Thymus (tissue), 14 donors: ENCODE results near the gene ZNF436. TPM values are rescaled to one million over a fixed set of nuclear protein-coding genes. Genes with fewer than 3 reads are reported as not detected.

Source experiments
- DNase-seq, 9 donors: peaks; one replicate each; pipeline ENCODE4 v3.0.0-alpha.2; 2013; ENCODE audit warnings: low spot score in 9 of 9, low read depth in 6 of 9, missing footprints in 1 of 9
- H3K27ac ChIP-seq, 2 donors: one replicate each; pipeline ENCODE4 v1.5.1; 2013; ENCODE audit warnings: control low read depth in 1 of 2, low read depth in 1 of 2, low read length in 1 of 2, mild to moderate bottlenecking in 1 of 2, moderate library complexity in 1 of 2
- H3K27me3 ChIP-seq, 2 donors: one replicate each; pipeline ENCODE4 v1.5.1; 2013; ENCODE audit warnings: low read length in 1 of 2; ENCODE audit not compliant: control insufficient read depth in 2 of 2, insufficient read depth in 1 of 2
- H3K36me3 ChIP-seq, 2 donors: one replicate each; pipeline ENCODE4 v1.5.1; 2013; ENCODE audit warnings: low read length in 1 of 2, mild to moderate bottlenecking in 1 of 2, moderate library complexity in 1 of 2; ENCODE audit not compliant: control insufficient read depth in 2 of 2, insufficient read depth in 2 of 2
- H3K4me1 ChIP-seq, 2 donors: one replicate each; pipeline ENCODE4 v1.5.1; 2013; ENCODE audit warnings: low read length in 2 of 2; ENCODE audit not compliant: control insufficient read depth in 2 of 2, insufficient read depth in 2 of 2
- H3K4me3 ChIP-seq, 2 donors: one replicate each; pipeline ENCODE4 v1.5.1; 2013; ENCODE audit warnings: low read length in 2 of 2, control low read depth in 1 of 2, mild to moderate bottlenecking in 1 of 2
- H3K9me3 ChIP-seq, 2 donors: one replicate each; pipeline ENCODE4 v1.5.1; 2013; ENCODE audit warnings: low read length in 1 of 2, mild to moderate bottlenecking in 1 of 2; ENCODE audit not compliant: control insufficient read depth in 2 of 2, insufficient read depth in 1 of 2
- WGBS: extraction: QIAGEN DNeasy Blood & Tissue Kit; methylation state at CpG from one replicate; pipeline ENCODE4 v1.1.7; 2013; 5-methylcytosine and 5-hydroxymethylcytosine counted together
- long read RNA-seq, 10 donors: transcript quantifications; one replicate each; lab custom pipeline, GENCODE V29; 2026
- polyA plus RNA-seq: library from polyadenylated mRNA; stranded (reverse); fragments of 200-250 nt; gene quantifications from one replicate; pipeline ENCODE4 v1.2.3, GENCODE V29; 2013
- total RNA-seq: library from RNA; stranded (reverse); fragments of 120-200 nt; gene quantifications from one replicate; pipeline ENCODE4 v1.2.4, GENCODE V29; 2013
- donor health status: healthy.

Gene ZNF436
- total RNA-seq (11.4 TPM), polyA plus RNA-seq (6.6 TPM)
- long read RNA-seq, donor 1, result 0 reads
- long read RNA-seq, donor 2, full-length matches to known transcripts, result 3 of 3 reads
- long read RNA-seq, donor 2, partial matches to known transcripts, result 0 of 3 reads
- long read RNA-seq, donor 2, other reads (novel, unspliced or antisense), result 0 of 3 reads
- long read RNA-seq, donor 3, full-length matches to known transcripts, result 2 of 2 reads
- long read RNA-seq, donor 3, partial matches to known transcripts, result 0 of 2 reads
- long read RNA-seq, donor 3, other reads (novel, unspliced or antisense), result 0 of 2 reads
- long read RNA-seq, donor 4, result 0 reads
- long read RNA-seq, donor 5, full-length matches to known transcripts, result 5 of 5 reads
- long read RNA-seq, donor 5, partial matches to known transcripts, result 0 of 5 reads
- long read RNA-seq, donor 5, other reads (novel, unspliced or antisense), result 0 of 5 reads
- long read RNA-seq, donor 6, full-length matches to known transcripts, result 4 of 4 reads
- long read RNA-seq, donor 6, partial matches to known transcripts, result 0 of 4 reads
- long read RNA-seq, donor 6, other reads (novel, unspliced or antisense), result 0 of 4 reads
- long read RNA-seq, donor 7, partial matches to known transcripts, result 0 of 1 reads
- long read RNA-seq, donor 7, other reads (novel, unspliced or antisense), result 0 of 1 reads
- long read RNA-seq, donor 8, full-length matches to known transcripts, result 4 of 4 reads
- long read RNA-seq, donor 8, partial matches to known transcripts, result 0 of 4 reads
- long read RNA-seq, donor 8, other reads (novel, unspliced or antisense), result 0 of 4 reads
- long read RNA-seq, donor 9, full-length matches to known transcripts, result 2 of 2 reads
- long read RNA-seq, donor 9, partial matches to known transcripts, result 0 of 2 reads
- long read RNA-seq, donor 9, other reads (novel, unspliced or antisense), result 0 of 2 reads
- long read RNA-seq, donor 10, partial matches to known transcripts, result 0 of 1 reads
- long read RNA-seq, donor 10, other reads (novel, unspliced or antisense), result 0 of 1 reads

DNA sequence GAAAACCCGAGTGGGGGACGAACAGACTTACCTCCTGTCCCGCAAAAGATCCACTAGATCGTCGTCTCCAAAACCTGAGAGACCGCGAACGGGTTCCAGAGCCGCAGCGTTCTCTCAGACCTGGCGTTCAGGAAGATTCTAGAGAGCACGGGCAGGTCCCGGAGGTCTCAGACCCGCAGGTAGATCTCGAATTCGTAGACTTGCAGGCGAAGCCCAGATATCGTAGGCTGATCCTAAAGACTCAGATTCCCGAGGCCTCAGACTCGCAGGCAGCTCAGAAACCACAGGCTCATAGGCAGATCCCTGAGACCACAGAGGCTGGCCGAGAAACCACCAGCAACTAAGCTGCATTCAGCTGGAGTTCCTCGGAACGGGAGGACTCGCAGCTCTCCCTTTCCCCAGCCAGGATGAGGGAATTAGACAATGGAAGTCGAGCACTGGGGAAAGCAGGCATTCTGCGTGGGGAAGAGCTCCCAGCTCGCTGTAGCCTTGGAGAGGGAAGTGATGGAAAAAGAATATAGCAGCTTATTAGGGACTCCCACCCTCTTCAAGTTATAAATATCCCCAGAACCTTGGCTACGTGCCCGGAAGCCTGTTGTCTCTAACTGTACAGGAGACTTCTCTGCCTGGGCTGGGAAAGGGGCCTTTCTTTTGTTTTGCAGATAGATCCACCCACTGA, at the start of gene ZNF436:
ZNF436 (minus strand) TSS at position 502 of the 679 bp plus-strand sequence. CDS start 1,831 bp downstream, outside the sequence.
- peaks cover 13 to 31% of the 10 kb centered on the region in 2 donors for H3K4me1 ChIP-seq
- DNase-seq, result peak in 8 of 9 donors; percentile 24 to 66 (median 32)
- WGBS, result under 1% methylated on average over 29 of the region's 29 CpGs

DNA sequence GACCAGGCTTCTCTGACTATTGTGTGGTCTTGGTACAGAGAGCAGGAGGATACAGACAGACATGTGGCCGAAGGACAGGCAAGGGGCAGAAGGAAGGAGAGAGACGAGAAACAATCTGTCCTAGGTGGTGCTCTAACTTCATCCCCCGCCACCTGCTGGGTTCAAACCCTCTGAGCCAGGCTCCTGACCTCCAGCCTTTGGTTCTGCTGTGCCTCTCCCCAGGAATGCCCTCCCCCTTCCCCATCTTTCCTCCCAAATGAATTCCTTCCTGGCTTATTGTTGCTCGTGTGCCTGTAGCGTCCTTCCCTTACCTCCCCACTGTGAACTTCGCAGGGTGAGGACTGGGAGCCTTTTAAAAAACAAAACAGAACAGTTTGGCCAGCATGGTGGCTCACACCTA, 49.5 kb upstream of the ZNF436 start:
- no peak for DNase-seq
- peaks cover 17 to 19% of the 10 kb centered on the region in 2 donors for H3K4me1 ChIP-seq

More for the DNA sequence above, at the start of gene ZNF436:
- H3K27me3 ChIP-seq, result no peaks in the 10 kb centered on the region
- H3K9me3 ChIP-seq, result peaks cover 0 to 13% of the 10 kb centered on the region in 2 donors
- H3K4me3 ChIP-seq, result peak within 1 kb of the TSS; percentile 64 to 95
- peaks cover 0 to 8% of the 10 kb centered on the region in 2 donors for H3K36me3 ChIP-seq
- H3K27ac ChIP-seq, result peak within 1 kb of the TSS; percentile 94 to 100

DNA sequence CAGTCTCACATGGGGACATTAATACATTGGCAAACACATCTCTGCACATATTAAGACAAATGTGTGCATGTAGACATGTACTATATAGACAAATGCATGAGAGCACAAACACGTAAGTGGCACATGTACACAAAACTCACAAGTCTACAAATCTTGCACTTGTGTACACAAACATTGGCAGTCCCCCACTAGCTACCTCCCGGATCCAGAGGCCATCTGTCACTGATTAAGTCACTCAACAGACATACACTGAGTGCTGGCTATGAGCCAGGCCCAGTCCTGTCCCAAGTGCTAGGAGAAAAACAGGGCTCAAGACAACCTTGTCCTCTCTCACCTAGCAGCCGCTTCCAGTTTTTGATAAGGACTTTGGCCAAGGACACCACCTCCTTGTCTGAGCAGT, 47.9 kb upstream of the ZNF436 start:
- DNase-seq, result no peak
- H3K4me1 ChIP-seq, result peaks cover 7 to 8% of the 10 kb centered on the region in 2 donors
- H3K9me3 ChIP-seq, result no peaks in the 10 kb centered on the region
- WGBS, result 95% methylated on average over 3 of the region's 3 CpGs
- peaks cover 0 to 16% of the 10 kb centered on the region in 2 donors for H3K27me3 ChIP-seq
- no peak overlapping the region for H3K4me3 ChIP-seq
- no peaks in the 10 kb centered on the region for H3K36me3 ChIP-seq
- H3K27ac ChIP-seq, result no peak overlapping the region

More for the DNA sequence above, 49.5 kb upstream of the ZNF436 start:
- H3K27me3 ChIP-seq, result peaks cover 10 to 33% of the 10 kb centered on the region in 2 donors
- H3K27ac ChIP-seq, result no peak overlapping the region
- 95% methylated on average over 6 of the region's 6 CpGs for WGBS
- no peaks in the 10 kb centered on the region for H3K36me3 ChIP-seq
- H3K4me3 ChIP-seq, result no peak overlapping the region
- no peaks in the 10 kb centered on the region for H3K9me3 ChIP-seq

DNA sequence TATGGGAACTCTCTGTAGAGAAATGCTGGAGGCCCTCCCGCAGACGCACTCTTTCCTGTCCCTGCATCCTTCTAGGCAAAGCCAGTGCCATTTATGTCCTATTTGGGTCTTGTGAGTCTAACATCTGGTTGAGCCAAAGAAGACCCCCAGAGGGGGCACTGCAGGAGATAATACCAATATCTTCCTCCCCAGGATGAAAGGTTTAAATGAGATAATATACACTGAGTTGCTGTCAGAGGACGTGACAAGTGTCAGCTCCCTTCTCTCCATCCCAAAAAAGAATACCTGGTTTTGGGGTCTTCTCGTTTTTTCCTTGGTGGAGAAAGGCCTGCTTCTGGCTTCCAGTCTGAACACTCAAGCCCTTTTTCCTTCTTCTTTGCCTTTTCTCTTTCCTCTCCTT, 47.3 kb upstream of the ZNF436 start:
- Histone ChIP-seq H3K9me3 (no peaks in the 10 kb centered on the region), H3K27me3 (peaks cover 0 to 10% of the 10 kb centered on the region in 2 donors), H3K4me1 (peaks cover 3% of the 10 kb centered on the region in 2 donors), H3K4me3 (no peak overlapping the region), H3K36me3 (no peaks in the 10 kb centered on the region), H3K27ac (no peak overlapping the region)
- DNase-seq, result no peak
- 87% methylated on average over 4 of the region's 4 CpGs for WGBS

DNA sequence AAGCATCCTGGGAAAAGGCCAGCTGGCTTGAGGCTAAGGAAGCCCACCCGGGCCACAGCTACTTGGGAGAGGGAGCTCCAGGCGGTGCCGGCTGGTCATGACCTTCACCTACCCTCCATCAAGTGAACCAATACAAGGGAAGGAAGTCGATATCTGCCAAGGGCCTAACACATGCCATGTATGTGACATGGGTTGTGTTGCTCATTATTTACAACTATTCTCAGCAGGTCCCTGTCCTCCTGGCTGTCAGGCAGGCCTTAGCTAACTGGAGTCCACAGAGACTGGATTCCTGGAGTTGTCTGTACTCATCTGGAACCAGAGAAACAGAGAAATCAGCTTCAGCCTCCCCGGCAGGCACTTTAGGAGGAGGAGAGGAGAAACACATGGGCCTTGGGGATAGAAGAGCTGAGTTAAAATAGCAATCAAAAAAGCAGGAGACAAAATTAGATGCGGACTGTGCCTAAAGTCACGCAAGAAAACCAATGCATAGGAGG, 39.2 kb upstream of the ZNF436 start:
- no peaks in the 10 kb centered on the region for H3K36me3 ChIP-seq
- DNase-seq, result no peak
- WGBS, result 97% methylated on average over 7 of the region's 7 CpGs
- no peaks in the 10 kb centered on the region for H3K9me3 ChIP-seq
- no peak overlapping the region for H3K4me3 ChIP-seq
- H3K27ac ChIP-seq, result no peak overlapping the region
- peaks cover under 1 to 4% of the 10 kb centered on the region in 2 donors for H3K4me1 ChIP-seq
- H3K27me3 ChIP-seq, result no peaks in the 10 kb centered on the region

DNA sequence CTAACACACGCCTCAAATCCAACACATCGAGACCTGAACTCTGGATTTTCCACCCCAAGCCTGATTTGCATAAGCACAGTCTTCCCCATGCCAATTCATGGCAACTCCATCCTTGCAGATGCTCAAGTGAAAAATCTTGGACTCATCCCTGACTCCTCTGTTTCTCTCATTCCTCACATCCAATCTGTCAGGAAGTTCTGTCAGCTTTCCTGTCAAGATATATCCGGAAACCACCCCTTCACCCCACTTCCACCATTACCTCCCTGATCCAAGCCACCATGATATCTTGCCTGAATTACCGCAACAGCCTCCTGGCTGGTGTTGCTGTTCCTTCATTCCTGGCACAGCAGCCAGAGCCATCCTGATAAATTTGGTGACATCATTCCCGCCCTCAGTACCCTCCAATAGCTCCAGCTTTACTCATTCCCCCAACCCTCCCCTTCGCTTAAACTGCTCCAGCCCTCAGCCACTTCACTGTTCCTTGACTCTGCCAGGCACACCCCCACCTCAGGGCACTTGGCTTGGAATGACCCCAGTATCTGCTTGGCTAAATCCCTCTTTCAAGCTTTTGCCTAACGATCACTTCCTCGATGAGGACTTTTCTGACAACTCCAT, 37.5 kb upstream of the ZNF436 start:
- no peak overlapping the region for H3K4me3 ChIP-seq
- no peak overlapping the region for H3K27ac ChIP-seq
- no peak for DNase-seq
- no peaks in the 10 kb centered on the region for H3K9me3 ChIP-seq
- 96% methylated on average over 8 of the region's 8 CpGs for WGBS
- H3K27me3 ChIP-seq, result peaks cover 0 to 2% of the 10 kb centered on the region in 2 donors
- peaks cover 4 to 5% of the 10 kb centered on the region in 2 donors for H3K4me1 ChIP-seq
- no peaks in the 10 kb centered on the region for H3K36me3 ChIP-seq

DNA sequence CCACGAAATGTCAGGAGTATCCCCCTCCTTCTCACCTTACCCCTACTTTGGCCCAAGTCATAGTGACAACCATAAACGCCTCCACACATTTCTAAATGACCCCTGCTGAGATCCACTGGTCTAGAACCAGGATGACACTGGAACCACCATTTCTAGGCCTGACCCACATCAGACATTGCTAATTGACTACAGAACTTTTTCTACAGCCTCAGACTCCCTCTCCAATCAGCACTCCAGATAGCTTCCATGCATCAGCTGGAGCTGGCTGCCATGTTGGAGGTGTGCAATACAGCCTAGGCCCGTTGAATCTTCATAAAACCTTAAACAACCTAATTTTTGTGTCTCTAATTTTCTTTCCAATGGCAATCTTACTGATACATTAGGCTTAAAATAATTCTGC, 36.3 kb upstream of the ZNF436 start:
- H3K4me1 ChIP-seq, result peaks cover 4 to 5% of the 10 kb centered on the region in 2 donors
- no peaks in the 10 kb centered on the region for H3K9me3 ChIP-seq
- no peak for DNase-seq
- no peaks in the 10 kb centered on the region for H3K36me3 ChIP-seq
- peaks cover 0 to 2% of the 10 kb centered on the region in 2 donors for H3K27me3 ChIP-seq
- H3K4me3 ChIP-seq, result no peak overlapping the region
- 81% methylated on average over 3 of the region's 3 CpGs for WGBS
- H3K27ac ChIP-seq, result no peak overlapping the region
